GM19239 (cell line): ENCODE results near the gene HIGD1C.
"Not testable (repeated sequence)": the region's sequence is repeated elsewhere in the genome, so short reads cannot be mapped to it uniquely, and the experiment has no call there.

ENCODE experiments used
- DNase-seq: peaks from one replicate; pipeline ENCODE4 v3.0.0; 2011; ENCODE audit warnings: low spot score; ENCODE audit not compliant: insufficient read length
- FAIRE-seq: peaks from 2 replicates; lab custom pipeline; 2011; peaks lifted over from hg19 to GRCh38; lab: Jason Lieb, UNC

Gene HIGD1C

GRCh38 chr12:50952510-50952909 is at the start of gene HIGD1C:
Gene HIGD1C, plus strand, starts transcription at chr12:50952544. Its CDS starts 1,455 bp downstream, at chr12:50953999.
- DNase-seq: no peak
- FAIRE-seq: no peak

GRCh38 chr12:50908479-50908878 is 43.9 kb upstream of the HIGD1C start:
- FAIRE-seq: not testable (repeated sequence)

DNA sequence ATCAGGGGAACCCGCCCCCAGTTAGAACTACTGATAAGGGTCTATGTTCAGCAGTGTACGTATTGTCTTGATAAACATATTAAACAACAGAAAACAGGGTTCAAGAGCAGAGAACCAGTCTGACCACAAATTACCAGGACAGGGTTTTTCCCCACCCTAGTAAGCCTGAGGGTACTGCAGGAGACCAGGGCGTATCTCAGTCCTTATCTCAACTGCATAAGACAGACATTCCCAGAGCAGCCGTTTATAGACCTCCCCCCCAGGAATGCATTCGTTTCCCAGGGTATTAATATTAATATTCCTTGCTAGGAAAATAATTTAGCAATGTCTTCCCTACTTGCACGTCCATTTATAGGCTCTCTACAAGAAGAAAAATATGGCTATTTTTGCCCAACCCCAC is 40.0 kb upstream of the HIGD1C start:
- DNase-seq, FAIRE-seq: not testable (repeated sequence)

More at GRCh38 chr12:50908479-50908878, 43.9 kb upstream of the HIGD1C start:
- DNase-seq: not testable (repeated sequence)

GRCh38 chr12:50913224-50913623 is 39.1 kb upstream of the HIGD1C start:
- no peak for DNase-seq
- no peak for FAIRE-seq

- FAIRE-seq (no peak), DNase-seq (no peak)
Observed at GRCh38 chr12:50914872-50915484, 37.4 kb upstream of the HIGD1C start.

DNA sequence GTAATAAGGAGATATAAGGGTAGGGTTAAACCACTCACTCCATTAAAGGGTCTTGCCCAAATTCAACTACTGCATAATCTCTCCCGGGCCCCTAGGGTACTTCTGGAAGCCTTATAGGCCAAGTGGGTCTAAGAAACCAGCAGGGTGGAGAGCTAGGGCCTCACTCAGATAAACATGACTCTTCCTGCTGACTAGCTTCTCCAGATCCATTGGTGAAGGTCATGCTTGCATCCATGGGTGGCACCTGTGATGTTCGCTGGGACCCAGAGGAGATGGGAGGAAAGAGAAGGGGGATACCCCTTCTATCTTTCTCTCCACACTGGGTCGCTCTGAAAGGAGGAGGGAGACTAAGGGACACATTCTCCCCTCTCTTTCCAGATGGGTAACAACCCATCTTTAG is 36.1 kb upstream of the HIGD1C start:
- DNase-seq (no peak), FAIRE-seq (no peak)

DNA sequence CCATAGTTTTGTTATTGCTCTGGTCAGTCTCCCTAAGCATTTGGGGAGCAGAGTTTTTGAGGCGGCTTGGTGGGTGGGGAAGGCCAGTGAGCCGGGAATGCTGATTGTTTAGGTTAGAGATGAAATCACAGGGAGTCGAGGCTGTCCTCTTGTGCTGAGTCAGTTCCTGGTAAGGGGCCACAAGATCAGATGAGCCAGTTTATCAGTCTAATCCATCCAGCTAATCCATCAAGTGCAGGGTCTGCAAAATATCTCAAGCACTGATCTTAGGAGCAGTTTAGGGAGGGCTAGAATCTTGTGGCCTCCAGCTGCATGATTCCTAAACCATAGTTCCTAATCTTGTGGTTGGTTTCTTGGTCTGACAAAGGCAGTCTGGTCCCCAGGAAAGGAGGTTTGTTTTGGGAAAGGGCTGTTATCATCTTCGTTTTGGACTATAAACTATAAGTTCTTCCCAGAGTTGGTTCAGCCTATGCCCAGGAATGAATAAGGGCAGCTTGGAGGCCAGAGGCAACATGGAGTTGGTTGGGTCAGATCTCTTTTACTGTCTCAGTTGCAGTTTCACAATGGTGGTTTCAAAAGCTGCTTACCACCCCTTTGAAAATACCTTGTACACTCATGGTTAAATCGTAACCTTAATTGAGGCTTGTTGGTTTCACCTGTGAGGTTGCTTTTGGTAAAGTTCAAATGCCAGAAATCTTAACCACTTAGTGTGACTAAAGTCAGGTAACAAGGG is 33.6 kb upstream of the HIGD1C start:
- DNase-seq (no peak), FAIRE-seq (peak; percentile 92)

- DNase-seq (no peak), FAIRE-seq (no peak)
Observed at GRCh38 chr12:50922820-50923219, 29.5 kb upstream of the HIGD1C start.

GRCh38 chr12:50923361-50924130 is 28.8 kb upstream of the HIGD1C start:
- no peak for DNase-seq
- FAIRE-seq: peak; percentile 39

DNA sequence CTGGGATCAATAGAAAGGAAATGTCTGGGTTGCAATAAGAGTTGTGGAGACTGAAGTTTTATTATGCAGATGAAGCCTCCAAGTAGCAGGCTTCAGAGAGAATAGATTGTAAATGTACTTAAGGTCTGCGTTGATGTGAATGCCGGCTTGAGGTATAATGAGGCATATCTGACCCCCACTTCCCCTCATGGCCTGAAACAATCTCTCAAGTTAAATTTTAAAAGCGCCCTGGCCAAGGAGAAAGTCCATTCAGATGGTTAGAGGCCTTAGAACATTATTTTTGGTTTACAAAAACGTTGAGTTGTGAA is 28.3 kb upstream of the HIGD1C start:
- DNase-seq (no peak), FAIRE-seq (peak; percentile 83)

DNA sequence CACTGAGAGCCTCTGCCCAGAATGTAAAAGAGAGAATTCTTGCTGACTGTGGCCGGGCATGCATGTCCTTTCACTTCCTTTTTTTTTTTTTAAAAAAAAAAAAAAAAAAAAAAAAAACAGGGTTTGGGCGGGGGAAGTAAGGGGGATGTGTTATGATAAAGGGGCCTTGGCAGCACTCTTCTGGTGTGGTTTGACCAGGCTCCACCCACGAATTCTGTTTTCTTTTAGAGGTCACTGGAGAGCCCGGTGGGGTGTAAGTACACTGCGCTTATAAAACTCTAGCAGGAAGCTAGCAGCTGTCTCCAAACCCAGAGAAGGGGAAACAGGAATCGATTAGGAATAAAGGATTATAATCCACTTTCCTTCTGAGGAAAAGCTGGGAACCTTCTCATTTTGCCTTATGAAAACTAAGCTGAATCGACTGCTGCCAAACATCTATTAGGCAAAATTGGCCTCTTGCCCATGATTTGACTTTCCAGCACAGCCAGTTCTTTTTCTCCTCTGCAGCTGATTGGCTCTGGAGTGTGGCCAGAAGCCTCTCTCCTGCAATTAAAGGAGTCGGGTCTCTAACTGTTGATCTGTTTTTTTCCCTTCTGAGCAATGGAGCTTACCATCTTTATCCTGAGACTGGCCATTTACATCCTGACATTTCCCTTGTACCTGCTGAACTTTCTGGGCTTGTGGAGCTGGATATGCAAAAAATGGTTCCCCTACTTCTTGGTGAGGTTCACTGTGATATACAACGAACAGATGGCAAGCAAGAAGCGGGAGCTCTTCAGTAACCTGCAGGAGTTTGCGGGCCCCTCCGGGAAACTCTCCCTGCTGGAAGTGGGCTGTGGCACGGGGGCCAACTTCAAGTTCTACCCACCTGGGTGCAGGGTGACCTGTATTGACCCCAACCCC is 27.7 kb upstream of the HIGD1C start:
- FAIRE-seq (peak; percentile 71), DNase-seq (peak; percentile 50)

DNA sequence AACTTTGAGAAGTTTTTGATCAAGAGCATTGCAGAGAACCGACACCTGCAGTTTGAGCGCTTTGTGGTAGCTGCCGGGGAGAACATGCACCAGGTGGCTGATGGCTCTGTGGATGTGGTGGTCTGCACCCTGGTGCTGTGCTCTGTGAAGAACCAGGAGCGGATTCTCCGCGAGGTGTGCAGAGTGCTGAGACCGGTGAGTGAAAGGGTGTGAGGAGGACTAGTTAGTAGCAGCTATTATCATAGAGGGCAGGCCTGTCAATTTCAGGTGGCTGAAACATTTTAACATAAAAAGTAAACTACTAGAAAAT is 27.0 kb upstream of the HIGD1C start:
- no peak for FAIRE-seq
- no peak for DNase-seq

DNA sequence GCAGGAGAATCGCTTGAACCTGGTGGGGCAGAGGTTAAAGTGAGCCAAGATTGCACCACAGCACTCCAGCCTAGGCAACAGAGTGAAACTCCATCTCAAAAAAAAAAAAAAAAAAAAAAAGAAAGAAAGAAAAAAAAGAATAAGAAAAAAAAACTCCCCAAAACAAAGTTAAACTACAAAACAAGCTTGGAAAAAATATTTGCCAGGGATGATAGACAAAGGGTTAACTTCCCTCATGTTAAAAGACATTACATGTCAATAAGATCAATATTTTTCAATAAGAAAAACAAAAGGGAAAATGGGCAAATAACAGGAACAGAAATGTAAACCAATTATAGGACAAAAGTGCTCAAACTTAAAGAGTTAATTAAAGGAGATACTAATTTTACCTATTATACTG is 26.4 kb upstream of the HIGD1C start:
- no peak for FAIRE-seq

DNA sequence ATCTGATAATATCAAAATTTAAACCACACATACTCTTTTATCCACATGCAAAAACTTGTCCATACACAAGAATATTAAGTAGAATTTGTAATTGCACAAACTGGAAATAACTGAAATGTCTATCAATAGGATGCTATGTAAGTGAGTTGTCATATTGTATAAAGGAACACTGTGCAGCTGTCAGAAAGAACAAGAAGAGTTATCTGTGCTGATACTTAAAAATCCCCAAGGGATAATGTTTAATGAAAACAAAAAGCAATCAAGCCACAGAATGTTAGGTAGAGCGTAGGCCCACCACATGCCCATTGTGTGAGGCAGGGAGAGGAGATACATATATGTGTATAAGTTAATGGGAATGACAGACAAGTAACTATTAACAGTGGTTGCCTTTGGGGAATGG is 25.9 kb upstream of the HIGD1C start:
- no peak for DNase-seq
- no peak for FAIRE-seq

More for the DNA sequence above, 26.4 kb upstream of the HIGD1C start:
- no peak for DNase-seq

GRCh38 chr12:50926932-50927331 is 25.4 kb upstream of the HIGD1C start:
- not testable (repeated sequence) for FAIRE-seq, DNase-seq

- DNase-seq (no peak), FAIRE-seq (no peak)
Observed at GRCh38 chr12:50927356-50927755, 25.0 kb upstream of the HIGD1C start.

- no peak for DNase-seq
- no peak for FAIRE-seq
Observed at GRCh38 chr12:50927766-50928224, 24.5 kb upstream of the HIGD1C start.

DNA sequence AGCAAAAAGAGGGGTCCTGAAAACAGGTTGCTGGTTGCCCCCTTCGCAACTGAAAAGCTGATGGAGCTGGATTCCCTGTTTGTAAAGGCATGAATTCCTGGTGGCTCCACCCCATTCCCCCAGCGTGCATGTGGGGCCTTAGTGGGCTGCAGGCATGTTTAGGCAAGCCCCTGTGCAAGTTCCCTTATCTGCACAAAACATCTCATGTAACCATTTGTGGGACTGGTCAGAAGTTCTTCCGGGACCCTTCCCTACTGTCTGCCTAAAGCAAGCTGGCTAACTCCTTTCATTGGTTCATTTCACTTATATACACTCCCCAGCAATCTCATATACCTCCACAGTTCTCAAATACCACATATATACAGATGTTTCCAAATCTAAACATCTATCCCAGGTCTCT is 24.0 kb upstream of the HIGD1C start:
- FAIRE-seq (no peak), DNase-seq (no peak)

DNA sequence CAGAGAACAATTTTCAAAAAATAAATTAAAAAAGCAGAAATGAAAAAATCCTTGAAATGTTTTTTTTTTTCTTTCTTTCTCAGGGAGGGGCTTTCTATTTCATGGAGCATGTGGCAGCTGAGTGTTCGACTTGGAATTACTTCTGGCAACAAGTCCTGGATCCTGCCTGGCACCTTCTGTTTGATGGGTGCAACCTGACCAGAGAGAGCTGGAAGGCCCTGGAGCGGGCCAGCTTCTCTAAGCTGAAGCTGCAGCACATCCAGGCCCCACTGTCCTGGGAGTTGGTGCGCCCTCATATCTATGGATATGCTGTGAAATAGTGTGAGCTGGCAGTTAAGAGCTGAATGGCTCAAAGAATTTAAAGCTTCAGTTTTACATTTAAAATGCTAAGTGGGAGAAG is 22.5 kb upstream of the HIGD1C start:
- FAIRE-seq (no peak), DNase-seq (no peak)

GRCh38 chr12:50930477-50930876 is 21.9 kb upstream of the HIGD1C start:
- not testable (repeated sequence) for FAIRE-seq, DNase-seq
